ENCODE measurements around the gene KCNC1. TPM values are rescaled to one million over a fixed set of nuclear protein-coding genes. Genes with fewer than 3 reads are reported as not detected.

KCNC1 gene
- total and polyA plus RNA-seq, 2 of the 13 experiments (the other 11 are each of a cell fraction or from before 2014, with no cell fraction given), result 0.01 to 0.04 TPM

DNA sequence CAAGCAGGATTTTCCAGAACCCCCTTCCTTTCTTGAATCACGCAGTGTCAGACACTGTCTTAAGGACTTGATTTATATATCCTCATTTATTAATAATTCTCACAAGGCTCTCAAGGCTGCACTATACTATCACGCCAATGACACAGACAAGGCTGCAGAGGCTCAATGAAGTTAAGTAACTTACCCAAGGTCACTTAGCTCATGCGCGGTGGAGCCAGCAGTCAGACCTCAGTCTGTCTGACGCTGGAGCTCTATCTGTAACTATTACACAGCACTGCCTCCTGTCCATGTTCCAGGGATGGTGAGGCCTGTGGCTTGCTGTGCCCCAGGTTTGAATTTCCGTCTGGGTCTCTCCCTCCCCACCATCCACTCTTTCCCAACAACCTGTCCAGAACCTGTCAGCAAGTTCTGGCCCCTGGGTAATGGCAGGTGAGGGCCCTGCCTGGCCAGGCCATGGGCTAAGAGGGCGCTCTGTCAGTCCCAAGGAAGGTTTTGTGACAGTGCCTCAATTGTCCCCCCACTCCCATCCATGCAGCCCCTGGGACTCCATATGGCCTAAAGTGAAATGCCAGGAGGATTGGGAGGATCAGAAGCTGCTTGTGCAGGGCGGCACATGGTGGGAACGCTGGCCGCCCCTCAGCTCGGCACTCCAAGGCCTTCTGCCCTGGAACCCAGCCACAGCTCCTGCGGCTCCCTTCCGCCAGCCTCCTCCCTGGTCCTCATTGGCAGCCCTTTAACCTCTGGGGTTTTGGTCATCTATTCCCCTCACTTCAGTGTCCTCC is 8.6 kb downstream of the KCNC1 start (continued):
- TF ChIP-seq, protein P1, sequence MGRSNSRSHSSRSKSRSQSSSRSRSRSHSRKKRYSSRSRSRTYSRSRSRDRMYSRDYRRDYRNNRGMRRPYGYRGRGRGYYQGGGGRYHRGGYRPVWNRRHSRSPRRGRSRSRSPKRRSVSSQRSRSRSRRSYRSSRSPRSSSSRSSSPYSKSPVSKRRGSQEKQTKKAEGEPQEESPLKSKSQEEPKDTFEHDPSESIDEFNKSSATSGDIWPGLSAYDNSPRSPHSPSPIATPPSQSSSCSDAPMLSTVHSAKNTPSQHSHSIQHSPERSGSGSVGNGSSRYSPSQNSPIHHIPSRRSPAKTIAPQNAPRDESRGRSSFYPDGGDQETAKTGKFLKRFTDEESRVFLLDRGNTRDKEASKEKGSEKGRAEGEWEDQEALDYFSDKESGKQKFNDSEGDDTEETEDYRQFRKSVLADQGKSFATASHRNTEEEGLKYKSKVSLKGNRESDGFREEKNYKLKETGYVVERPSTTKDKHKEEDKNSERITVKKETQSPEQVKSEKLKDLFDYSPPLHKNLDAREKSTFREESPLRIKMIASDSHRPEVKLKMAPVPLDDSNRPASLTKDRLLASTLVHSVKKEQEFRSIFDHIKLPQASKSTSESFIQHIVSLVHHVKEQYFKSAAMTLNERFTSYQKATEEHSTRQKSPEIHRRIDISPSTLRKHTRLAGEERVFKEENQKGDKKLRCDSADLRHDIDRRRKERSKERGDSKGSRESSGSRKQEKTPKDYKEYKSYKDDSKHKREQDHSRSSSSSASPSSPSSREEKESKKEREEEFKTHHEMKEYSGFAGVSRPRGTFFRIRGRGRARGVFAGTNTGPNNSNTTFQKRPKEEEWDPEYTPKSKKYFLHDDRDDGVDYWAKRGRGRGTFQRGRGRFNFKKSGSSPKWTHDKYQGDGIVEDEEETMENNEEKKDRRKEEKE (IDR thresholded peaks at IDR 0.05), result no peak
- no peak for TF ChIP-seq RNF2 (conservative IDR thresholded peaks at IDR 0.05; ENCODE audit: low read depth)
- no peak for TF ChIP-seq NPAS2 (CRISPR knock-in tag; IDR thresholded peaks at IDR 0.05; ENCODE audit: borderline replicate concordance)
- no peak for TF ChIP-seq ARNT2 (CRISPR knock-in tag; IDR thresholded peaks at IDR 0.05; ENCODE audit: low read depth)

DNA sequence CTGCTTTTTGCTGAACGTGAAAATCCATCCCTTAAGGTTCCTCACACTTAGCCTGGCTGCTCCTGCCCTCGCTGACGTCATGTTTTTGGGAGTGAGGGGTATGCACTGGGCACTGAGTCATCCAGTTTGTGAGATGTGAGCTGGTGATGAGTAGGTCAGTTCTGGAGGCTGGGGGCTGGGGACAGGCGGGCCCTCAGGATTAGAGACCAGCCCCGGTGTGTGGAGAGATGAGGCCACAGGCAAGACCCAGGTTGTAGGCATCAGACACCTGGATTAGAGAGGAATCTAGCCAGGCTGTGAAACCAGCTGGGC is 9.2 kb downstream of the KCNC1 start:
- intact Hi-C loops (cut with micrococcal nuclease; ENCODE audit: unreplicated experiment) (no loop called here), in situ Hi-C loops (cut with HindIII; ENCODE audit: extremely low pct_ligation_motif_present, low pct_unique_long_range_greater_than_20kb) (no loop called here)
- H3K27me3 ChIP-seq (ENCODE audit: control insufficient read depth in 1 of 2, insufficient read depth in 2 of 2, low read length in 2 of 2), result peaks cover 2 to 39% of the 10 kb centered on the region in 2 experiments; a peak in 3 of 5 replicates
- ChIA-PET POLR2A (no interaction called here), CTCF (ENCODE audit: low intra/inter-chr PET ratio, low total read pairs) (no interaction called here)
- peaks cover 9% of the 10 kb centered on the region for H3K4me1 ChIP-seq (ENCODE audit: insufficient read depth, low read length)
- no peak for ATAC-seq
- H3K36me3 ChIP-seq (replicated peaks in 1 of 2; ENCODE audit: control insufficient read depth in 1 of 2, insufficient read depth in 2 of 2, low read length in 2 of 2), result no peaks in the 10 kb centered on the region
- H3K4me3 ChIP-seq (replicated peaks in 1 of 3; ENCODE audit: insufficient read depth in 1 of 3, low read depth in 2 of 3, low read length in 3 of 3), result no peak overlapping the region
- no peak overlapping the region for H3K27ac ChIP-seq (ENCODE audit: extremely low read length, insufficient read depth, low read length)
- no peak overlapping the region for H3K9ac ChIP-seq (ENCODE audit: insufficient read depth, low read depth, low read length)
- H3K79me2 ChIP-seq (ENCODE audit: insufficient read depth, low read length), result no peaks in the 10 kb centered on the region
- 2% methylated on average over 3 of the region's 5 CpGs for WGBS (ENCODE audit: low lambda C conversion rate)
- no TSS peak for BruUV-seq (replicated peaks)
- no peak for DNase-seq (ENCODE audit: low spot score)
- no peaks in the 10 kb centered on the region for H3K9me3 ChIP-seq (ENCODE audit: low read length)
- FAIRE-seq, result no peak
- H2AFZ ChIP-seq (ENCODE audit: low read length), result no peak overlapping the region
- no peak overlapping the region for H3K4me2 ChIP-seq (ENCODE audit: low read depth, low read length)
- no peaks in the 10 kb centered on the region for H4K20me1 ChIP-seq (ENCODE audit: insufficient read depth, low read length)
- no peak for TF ChIP-seq JARID2 (CRISPR knock-in tag; IDR thresholded peaks at IDR 0.05; ENCODE audit: insufficient replicate concordance)
- TF ChIP-seq, protein P2, sequence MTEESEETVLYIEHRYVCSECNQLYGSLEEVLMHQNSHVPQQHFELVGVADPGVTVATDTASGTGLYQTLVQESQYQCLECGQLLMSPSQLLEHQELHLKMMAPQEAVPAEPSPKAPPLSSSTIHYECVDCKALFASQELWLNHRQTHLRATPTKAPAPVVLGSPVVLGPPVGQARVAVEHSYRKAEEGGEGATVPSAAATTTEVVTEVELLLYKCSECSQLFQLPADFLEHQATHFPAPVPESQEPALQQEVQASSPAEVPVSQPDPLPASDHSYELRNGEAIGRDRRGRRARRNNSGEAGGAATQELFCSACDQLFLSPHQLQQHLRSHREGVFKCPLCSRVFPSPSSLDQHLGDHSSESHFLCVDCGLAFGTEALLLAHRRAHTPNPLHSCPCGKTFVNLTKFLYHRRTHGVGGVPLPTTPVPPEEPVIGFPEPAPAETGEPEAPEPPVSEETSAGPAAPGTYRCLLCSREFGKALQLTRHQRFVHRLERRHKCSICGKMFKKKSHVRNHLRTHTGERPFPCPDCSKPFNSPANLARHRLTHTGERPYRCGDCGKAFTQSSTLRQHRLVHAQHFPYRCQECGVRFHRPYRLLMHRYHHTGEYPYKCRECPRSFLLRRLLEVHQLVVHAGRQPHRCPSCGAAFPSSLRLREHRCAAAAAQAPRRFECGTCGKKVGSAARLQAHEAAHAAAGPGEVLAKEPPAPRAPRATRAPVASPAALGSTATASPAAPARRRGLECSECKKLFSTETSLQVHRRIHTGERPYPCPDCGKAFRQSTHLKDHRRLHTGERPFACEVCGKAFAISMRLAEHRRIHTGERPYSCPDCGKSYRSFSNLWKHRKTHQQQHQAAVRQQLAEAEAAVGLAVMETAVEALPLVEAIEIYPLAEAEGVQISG (CRISPR knock-in tag; IDR thresholded peaks at IDR 0.05), result no peak
- no peak for TF ChIP-seq DPF2 (CRISPR knock-in tag; IDR thresholded peaks at IDR 0.05; ENCODE audit: borderline replicate concordance, low read depth)
- TF ChIP-seq, protein P3, sequence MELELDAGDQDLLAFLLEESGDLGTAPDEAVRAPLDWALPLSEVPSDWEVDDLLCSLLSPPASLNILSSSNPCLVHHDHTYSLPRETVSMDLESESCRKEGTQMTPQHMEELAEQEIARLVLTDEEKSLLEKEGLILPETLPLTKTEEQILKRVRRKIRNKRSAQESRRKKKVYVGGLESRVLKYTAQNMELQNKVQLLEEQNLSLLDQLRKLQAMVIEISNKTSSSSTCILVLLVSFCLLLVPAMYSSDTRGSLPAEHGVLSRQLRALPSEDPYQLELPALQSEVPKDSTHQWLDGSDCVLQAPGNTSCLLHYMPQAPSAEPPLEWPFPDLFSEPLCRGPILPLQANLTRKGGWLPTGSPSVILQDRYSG (CRISPR knock-in tag; IDR thresholded peaks at IDR 0.05), result no peak
- no peak for TF ChIP-seq CHCHD3 (CRISPR knock-in tag; IDR thresholded peaks at IDR 0.05)
- no peak for TF ChIP-seq KLF12 (CRISPR knock-in tag; IDR thresholded peaks at IDR 0.05; ENCODE audit: borderline replicate concordance)
- no peak for TF ChIP-seq ARNT2 (CRISPR knock-in tag; IDR thresholded peaks at IDR 0.05; ENCODE audit: low read depth)
- no peak for TF ChIP-seq ZSCAN12 (CRISPR knock-in tag; IDR thresholded peaks at IDR 0.05)
- TF ChIP-seq, protein P4, sequence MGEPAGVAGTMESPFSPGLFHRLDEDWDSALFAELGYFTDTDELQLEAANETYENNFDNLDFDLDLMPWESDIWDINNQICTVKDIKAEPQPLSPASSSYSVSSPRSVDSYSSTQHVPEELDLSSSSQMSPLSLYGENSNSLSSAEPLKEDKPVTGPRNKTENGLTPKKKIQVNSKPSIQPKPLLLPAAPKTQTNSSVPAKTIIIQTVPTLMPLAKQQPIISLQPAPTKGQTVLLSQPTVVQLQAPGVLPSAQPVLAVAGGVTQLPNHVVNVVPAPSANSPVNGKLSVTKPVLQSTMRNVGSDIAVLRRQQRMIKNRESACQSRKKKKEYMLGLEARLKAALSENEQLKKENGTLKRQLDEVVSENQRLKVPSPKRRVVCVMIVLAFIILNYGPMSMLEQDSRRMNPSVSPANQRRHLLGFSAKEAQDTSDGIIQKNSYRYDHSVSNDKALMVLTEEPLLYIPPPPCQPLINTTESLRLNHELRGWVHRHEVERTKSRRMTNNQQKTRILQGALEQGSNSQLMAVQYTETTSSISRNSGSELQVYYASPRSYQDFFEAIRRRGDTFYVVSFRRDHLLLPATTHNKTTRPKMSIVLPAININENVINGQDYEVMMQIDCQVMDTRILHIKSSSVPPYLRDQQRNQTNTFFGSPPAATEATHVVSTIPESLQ (CRISPR knock-in tag; conservative IDR thresholded peaks at IDR 0.05), result no peak
- no peak for TF ChIP-seq ZNF343 (CRISPR knock-in tag; IDR thresholded peaks at IDR 0.05)

Data from HepG2 (cell line).